ENCODE data around the gene OOSP1.
"Not testable (repeated sequence)": the region's sequence is repeated elsewhere in the genome, so short reads cannot be mapped to it uniquely, and the experiment has no call there.

OOSP1 gene

GRCh38 chr11:59938132-59938531 is at the start of gene OOSP1:
Gene OOSP1, plus strand, starts transcription at chr11:59938432. Its CDS starts 23 bp downstream, at chr11:59938455.
- no peak for DNase-seq

- no peak for DNase-seq
Measured at GRCh38 chr11:59891781-59892181, 46.5 kb upstream of the OOSP1 start.

GRCh38 chr11:59894616-59895015 is 43.6 kb upstream of the OOSP1 start:
- DNase-seq = no peak

- DNase-seq = no peak
Measured at GRCh38 chr11:59898046-59898445, 40.2 kb upstream of the OOSP1 start.

GRCh38 chr11:59898650-59899049 is 39.6 kb upstream of the OOSP1 start:
- no peak for DNase-seq

GRCh38 chr11:59899532-59899931 is 38.7 kb upstream of the OOSP1 start:
- no peak for DNase-seq

- DNase-seq = no peak
Measured at GRCh38 chr11:59900366-59901126, 37.7 kb upstream of the OOSP1 start.

GRCh38 chr11:59901306-59901705 is 36.9 kb upstream of the OOSP1 start:
- no peak for DNase-seq

GRCh38 chr11:59903569-59903968 is 34.7 kb upstream of the OOSP1 start:
- not testable (repeated sequence) for DNase-seq

- DNase-seq = no peak
Measured at GRCh38 chr11:59918480-59918879, 19.8 kb upstream of the OOSP1 start.

GRCh38 chr11:59918987-59919589 is 19.1 kb upstream of the OOSP1 start:
- DNase-seq = no peak

- DNase-seq = no peak
Measured at GRCh38 chr11:59923813-59924212, 14.4 kb upstream of the OOSP1 start.

GRCh38 chr11:59931688-59932087 is 6.5 kb upstream of the OOSP1 start:
- no peak for DNase-seq

GRCh38 chr11:59938718-59939117 is 486 bp downstream of the OOSP1 start:
- no peak for DNase-seq

- DNase-seq = no peak
Measured at GRCh38 chr11:59939482-59939881, 1.2 kb downstream of the OOSP1 start.

- no peak for DNase-seq
Measured at GRCh38 chr11:59941091-59941490, 2.9 kb downstream of the OOSP1 start.

- DNase-seq = no peak
Measured at GRCh38 chr11:59943997-59944714, 5.9 kb downstream of the OOSP1 start.

GRCh38 chr11:59944720-59945119 is 6.5 kb downstream of the OOSP1 start:
- no peak for DNase-seq

GRCh38 chr11:59953463-59954218 is 15.4 kb downstream of the OOSP1 start:
- DNase-seq = no peak

GRCh38 chr11:59954219-59954847 is 16.1 kb downstream of the OOSP1 start:
- DNase-seq = no peak

GRCh38 chr11:59957094-59957493 is 18.9 kb downstream of the OOSP1 start:
- no peak for DNase-seq

- no peak for DNase-seq
Measured at GRCh38 chr11:59960502-59961381, 22.5 kb downstream of the OOSP1 start.

Measured in NCI-H510A treated with DMSO at 0.1 percent for 48 hours (cell line).